ENCODE data around the gene BEST2.
"Not testable (repeated sequence)": the region's sequence is repeated elsewhere in the genome, so short reads cannot be mapped to it uniquely, and the experiment has no call there.

BEST2 gene

DNA sequence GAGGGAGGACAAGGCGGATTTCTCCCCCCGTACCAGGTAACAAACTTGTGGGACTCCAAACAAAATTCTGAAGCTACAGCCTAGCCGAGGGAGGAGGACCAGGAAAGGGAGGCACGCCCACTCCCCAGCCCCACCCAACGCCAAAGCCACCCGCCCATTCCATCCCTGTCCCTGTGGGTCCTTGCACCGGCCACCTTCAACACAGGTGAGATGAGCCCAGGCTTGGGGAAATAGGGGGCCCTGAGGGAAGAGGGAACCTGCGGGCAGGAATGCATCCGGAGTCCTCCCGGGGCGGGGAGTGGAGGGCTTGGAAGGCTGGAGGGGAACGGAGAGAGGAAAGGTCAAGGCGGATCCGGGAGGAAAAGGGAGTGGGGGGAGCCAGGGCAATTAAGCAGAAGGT lies at the start of gene BEST2:
Gene BEST2 (plus strand): TSS at position 157 of the 400 bp plus-strand sequence. CDS start 802 bp downstream, outside the sequence.
- no peak for DNase-seq

DNA sequence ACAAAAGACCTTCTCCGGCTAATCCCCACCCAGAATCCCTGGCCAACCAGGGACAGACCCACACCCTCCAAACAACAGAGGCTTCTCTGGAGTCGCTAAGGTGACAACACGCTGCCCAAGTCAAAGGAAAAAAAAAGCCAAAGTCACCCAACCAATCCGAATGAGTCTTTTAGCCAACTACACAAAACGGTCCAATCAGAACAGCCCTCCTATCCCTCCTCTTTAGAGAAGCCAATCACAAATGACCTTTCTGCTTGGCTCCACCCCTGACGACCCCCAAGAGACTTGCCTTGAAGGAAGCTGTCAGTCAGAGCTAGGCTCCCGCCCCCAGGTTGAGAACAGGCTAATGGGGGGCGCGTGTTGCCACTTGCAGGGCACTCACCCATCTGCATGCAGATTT lies 48.5 kb upstream of the BEST2 start:
- no peak for DNase-seq

DNA sequence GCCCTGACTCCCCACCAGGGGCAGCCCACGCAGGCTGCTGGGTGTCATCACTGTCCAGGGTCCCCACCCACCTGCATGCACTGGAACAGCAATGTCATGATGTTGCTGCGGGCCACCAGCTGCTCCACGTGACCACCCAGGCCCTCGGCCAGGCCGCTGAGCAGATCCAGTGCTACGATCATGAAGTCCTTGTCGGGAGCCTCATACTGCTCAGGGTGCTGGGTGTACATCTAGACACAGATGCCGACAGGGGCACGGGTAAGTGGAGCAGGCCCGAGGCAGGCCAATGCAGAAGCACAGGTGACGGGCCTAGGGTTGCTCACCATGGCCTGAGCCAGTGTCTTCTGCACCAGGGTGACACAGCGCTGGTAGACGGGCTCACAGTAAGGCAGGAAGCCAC lies 46.4 kb upstream of the BEST2 start:
- DNase-seq: no peak

DNA sequence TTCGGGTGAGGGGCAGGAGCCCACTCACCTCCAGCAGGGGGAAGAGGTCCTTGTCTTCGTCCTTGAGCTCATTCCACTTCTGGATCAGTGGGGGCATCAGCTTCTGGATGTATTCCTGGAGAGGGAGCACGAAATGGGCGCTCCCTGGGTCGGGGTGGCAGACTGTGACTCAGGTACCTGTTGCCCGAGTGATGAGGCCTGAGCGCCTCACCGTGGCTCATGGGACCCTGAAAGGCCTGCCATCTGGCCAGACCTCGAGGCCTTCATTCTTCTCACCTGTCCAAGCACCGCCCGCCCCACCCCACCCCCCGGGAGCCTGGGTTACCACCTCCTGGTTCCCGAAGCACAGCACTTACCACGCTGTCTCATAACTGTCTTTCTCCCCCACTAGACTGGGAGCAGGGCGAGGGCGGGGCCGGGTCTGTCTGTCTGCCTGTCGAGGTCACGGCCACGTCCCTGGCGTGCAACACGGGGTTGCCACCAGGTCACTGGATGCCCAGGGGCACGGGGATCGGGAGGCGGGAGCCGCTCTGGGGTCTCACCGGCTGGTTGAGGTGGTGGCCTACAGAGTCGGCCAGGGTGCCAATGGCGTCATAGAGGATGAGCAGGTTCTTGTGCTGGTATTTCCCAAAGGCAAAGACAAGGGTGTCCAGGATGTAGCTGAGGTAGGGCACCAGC lies 45.8 kb upstream of the BEST2 start:
- DNase-seq: no peak

DNA sequence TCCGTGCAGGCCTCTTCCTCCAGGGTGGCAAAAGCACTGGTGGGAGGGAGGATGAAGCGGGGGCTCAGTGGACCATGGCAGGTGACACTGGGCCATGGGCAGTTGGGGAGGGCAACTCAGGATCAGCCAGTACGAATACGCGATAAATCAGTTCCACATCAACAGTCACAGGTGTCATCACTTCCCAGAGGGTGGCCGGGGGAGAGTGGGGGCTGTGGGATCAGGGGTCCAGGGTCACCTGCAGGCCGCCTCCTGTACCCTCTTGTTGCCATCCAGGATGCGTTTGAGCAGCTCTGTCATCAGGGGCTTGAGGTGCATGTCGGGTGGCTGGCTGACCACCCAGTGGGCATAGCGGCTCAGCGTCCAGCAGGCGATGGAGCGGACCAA lies 45.3 kb upstream of the BEST2 start:
- DNase-seq: no peak

DNA sequence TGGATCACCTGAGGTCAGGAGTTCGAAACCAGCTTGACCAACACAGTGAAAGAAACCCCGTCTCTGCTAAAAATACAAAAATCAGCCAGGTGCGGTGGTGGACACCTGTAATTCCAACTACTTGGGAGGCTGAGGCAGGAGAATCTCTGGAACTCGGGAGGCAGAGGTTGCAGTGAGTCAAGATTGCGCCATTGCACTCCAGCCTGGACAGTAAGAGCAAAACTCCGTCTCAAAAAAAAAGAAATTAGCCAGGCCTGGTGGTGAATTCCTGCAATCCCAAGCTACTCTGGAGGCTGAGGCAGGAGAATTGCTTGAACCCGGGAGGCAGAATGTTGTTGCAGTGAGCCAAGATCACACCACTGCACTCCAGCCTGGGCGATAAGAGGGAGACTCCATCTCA lies 43.0 kb upstream of the BEST2 start:
- no peak for DNase-seq

DNA sequence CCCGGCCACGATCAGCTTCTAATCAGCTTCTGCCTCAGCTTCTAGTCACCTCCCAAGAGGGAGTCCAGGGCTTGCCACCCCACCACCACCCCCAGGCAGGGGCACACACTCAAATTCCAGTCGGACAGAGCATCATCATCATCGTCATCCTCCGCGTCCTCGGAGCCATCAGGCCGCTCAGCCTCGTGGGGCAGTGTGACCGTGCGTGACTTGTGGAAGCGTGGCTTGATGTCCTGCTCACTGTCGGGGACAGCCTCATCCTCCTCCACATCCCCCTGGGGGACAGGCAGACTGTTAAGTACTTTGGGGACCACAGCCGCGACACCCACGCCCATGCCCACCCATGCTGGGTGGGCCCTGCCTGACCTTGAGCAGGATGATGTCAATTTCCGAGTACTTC lies 40.4 kb upstream of the BEST2 start:
- DNase-seq: no peak

DNA sequence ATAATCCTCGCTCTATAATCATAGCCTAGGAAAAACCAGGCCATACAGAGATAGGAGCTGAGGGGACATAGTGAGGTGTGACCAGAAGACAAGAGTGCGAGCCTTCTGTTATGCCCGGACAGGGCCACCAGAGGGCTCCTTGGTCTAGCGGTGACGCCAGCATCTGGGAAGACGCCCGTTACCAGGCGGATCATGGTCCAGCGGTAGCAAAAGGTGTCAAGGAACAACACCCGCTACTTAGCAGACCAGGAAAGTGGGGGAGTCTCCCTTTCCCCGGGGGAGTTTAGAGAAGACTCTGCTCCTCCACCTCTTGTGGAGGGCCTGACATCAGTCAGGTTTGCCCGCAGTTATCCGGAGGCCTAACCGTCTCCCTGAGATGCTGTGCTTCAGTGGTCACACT lies 39.5 kb upstream of the BEST2 start:
- not testable (repeated sequence) for DNase-seq

DNA sequence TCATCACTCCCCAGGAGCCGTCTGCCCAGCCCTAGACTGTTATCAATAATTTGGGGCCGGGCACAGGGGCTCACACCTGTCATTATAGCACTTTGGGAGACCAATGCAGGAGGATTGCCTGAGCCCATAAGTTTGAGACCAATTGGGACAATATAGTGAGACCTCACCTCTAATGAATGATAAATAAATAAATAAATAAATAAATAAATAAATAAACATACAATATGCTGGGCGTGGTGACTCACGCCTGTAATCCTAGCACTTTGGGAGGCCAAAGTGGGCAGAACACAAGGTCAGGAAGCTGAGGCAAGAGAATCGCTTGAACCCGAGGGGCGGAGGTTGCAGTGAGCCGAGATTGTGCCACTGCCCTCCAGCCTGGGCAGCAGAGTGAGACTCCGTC lies 38.3 kb upstream of the BEST2 start:
- not testable (repeated sequence) for DNase-seq

DNA sequence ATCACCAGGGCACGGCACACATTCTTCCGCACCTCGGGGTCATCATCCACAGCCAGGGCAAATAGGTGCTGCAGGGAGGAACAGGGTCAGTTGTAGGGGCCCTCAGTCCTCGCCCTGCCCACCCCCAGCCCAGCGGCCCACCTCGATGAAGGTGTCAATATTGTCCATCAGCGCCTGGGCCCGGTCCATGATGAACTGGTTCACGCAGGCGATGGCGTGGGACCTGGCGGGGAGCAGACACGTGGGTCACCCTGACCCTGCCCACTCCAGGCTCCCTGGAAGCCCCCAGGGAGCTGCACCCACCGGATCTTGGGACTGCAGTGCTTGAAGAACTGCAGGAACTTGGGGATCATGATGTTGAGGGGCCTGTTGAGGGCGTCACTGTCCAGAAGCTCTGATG lies 36.5 kb upstream of the BEST2 start:
- no peak for DNase-seq

DNA sequence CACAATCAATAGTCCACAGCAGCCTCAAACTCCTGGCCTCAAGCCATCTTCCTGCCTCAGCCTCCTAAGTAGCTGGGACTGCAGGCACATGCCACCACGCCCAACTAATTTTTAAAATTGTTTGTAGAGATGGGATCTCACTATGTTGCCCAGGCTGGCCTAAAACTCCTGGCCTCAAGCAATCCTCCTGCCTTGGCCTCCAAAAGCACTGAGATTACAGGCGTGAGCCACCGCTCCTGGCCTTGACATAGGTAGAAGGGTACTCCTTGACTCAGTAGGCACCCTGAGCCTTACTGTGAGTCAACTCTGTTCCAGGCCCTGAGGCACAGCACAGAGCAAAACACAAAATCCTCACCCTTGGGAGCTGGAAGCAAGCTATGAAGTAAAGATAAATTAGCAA lies 35.7 kb upstream of the BEST2 start:
- no peak for DNase-seq

DNA sequence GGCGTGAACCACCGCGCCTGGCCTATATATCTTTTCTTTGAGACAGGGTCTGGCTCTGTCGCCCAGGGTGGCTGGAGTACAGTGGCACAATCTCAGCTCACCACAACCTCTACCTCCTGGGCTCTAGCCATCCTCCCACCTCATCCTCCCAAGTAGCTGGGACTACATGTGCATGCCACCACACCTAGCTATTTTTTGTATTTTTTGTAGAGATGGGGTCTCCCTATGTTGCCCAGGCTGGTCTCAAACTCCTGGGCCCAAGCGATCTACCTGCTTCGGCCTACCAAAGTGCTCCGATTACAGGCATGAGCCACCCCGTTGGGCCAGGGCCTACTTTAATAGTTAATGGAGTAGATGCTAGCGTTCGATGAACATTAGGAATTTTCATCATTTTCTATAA lies 31.3 kb upstream of the BEST2 start:
- DNase-seq: no peak

DNA sequence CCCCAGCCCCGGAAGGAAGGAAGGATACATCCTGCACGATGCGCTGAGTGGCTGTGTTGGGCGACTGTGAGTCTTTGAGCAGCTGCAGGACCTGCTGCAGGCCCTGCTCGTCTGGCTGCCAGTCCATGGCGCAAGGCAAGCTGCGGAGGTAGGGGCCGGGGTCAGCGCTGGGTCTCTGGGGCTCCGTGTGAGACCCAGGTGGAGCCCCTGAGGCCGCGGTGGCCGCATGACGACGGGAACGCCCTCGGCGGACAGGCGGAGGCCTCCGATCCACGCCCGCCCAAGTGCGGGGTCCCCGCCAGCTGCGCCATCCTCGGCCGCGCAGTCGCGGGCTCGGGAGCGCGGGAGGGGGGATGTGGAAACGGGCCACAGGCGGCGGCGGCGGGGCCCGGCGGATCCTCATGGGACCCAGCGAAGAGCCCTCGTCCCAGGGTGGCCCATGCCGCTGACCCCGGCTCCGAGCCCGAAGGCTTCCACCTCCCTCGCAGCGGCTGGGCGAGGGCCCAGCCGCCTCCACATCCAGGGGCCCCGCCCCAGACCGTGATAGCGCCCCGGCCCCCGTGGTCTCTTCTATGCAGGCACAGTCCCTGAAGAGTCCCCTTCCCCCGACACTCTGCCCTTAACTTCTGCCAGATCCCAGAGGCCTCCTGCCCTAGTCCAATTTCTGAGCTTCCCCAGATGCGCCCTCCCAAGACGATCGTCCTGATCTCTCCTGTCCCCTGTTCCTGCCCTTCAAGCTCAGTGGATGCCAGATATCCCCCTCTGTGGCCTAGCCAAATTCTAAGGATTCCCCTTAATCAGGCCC lies 30.5 kb upstream of the BEST2 start:
- DNase-seq: no peak

DNA sequence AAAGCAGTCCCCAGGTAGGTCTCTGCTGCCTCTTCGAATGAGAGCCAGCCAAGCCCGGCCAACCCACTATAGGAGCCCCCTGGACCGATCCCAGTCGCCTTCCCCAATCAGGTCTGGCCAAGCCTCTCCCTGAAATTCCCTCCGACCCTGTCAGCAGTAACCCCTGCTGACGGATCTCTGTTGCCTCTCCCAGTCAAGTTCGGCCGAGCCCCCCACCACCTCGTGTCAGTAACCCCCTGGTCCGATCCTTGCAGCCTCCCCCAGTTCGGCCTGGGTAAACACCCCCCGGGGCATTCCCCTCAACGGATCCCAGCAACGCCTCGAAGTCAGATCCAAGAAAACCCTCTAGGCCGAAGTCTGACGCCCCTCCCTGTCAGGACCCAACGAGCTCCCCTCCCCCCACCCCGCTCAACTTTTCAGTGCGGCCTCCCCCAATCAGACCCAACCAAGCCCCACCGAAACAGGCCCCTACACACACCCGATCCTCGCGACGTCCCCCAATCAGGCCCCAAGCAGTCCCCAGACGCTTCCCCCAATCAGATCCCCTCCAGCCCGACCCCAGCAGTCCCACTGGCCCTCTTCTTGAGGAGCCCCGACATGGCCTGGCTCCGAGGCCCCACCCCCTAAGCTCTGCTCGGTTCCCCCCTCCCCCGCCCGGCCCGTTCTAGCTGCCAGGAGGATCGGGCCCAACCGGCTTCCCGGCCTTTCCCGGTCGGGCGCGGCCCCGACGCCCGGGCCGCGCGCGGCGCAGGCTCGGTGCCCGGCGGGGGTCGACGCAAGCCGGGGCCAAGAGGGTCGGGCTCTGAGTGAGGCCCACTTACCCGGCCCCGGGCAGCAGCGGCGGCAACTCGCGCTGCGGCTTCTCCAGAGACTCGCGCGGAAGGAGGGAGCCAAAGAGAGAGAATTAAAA lies 29.7 kb upstream of the BEST2 start:
- DNase-seq: no peak

DNA sequence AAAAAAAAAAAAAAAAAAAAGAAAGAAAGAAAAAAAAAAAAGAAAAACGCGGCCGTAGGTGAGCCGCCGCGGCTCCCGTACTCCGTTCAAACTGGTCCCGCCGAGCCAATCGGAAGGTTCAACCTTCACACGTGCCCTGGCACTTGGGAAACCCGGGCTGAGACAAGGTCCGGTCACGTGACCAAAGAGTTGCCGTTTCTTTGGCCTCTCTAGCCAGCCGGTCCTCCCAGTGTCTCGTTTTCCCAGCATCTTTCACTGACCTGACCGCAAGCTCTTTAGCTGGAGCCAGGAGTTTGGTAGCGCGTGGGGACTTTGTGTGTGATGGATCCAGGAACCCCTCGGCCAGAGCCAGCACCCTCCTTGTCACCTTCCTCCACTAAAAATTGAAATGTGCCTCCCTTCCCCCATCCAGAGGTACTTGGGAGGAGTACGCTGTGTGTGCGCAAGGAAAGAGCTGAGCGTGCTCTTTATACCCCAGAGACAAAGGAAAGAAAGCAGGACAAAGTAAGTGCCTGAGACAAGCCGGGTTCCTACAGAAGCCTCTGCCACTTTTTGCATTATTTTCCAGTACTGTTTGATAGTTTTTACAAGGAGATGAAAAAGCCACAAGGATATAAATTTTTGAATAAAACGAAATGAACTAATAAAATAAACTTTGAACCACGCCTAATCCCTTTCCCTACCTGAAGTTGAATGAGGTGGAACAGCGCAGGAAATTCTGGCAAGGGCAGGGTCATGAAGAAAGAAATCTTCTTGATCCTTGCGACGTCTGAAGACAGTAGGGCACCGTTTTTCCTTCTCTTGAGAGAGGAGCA lies 28.8 kb upstream of the BEST2 start:
- DNase-seq: peak; percentile 93

DNA sequence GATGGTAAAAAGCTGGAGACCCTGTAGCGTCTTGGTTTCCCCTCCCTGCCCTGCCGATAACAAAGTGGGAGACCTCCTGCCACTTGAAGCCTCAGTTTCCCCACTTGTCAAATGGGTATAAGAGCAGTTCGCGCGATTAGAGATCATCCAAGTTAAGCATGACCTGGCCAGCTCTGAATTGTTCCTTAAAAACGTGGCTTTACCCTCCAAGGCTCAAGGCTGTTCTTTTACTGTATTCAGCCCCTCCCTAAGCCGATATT lies 28.3 kb upstream of the BEST2 start:
- DNase-seq: no peak

DNA sequence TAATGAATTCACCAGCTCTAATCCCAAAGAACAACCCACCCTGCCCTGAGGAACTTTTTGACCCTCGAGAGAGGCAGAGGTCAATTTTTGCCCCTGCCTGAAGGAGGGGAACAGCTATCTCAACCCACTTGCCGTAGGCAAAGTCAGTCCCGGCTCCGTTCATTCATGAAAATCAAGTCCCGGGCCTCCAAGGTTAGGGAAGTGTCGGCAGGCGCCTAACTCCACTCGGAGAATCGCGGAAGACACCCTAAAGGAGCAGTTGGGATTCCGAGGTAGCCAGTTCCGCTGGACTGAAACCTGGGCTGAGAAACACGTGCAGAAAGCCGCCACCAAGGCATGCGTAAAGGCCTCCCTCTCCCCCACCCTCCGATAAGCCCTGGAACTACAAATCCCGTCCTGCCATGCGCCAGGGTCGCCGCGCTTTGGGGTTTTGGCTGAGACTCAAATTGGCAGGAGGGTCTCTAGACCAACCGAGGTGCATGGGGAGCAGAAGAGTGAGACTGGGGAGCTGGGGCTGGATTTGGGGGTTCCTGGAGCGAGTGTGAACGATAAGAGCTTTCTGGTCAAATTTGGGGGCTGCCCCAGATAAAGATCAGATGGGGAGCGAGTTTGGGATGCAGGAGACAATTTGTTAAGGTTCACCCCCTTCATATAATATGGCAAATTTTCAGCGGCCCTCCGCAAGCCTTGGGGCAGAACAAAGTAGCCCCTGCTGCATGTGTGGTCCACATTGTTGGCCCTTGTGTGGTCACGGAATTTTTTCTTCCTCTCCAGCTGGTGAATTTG lies 27.8 kb upstream of the BEST2 start, which contains the start of gene TNPO2:
Gene TNPO2 (minus strand): TSS at position 292 of the 786 bp plus-strand sequence. CDS start 2,955 bp downstream, outside the sequence.
- DNase-seq: peak; percentile 63

DNA sequence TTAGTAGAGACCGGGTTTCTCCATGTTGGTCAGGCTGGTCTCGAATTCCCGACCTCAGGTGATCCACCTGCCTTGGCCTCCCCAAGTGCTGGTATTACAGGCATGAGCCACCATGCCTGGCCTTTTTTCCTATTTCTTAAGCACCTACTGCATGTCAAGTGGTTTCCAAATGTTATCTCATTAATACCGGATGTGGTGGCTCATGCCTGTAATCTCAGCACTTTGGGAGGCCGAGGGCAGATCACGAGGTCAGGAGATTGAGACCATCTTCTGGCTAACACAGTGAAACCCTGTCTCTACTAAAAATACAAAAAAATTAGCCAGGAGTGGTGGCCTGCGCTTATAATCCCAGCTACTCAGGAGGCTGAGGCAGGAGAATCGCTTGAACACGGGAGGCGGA lies 26.0 kb upstream of the BEST2 start:
- DNase-seq: not testable (repeated sequence)

DNA sequence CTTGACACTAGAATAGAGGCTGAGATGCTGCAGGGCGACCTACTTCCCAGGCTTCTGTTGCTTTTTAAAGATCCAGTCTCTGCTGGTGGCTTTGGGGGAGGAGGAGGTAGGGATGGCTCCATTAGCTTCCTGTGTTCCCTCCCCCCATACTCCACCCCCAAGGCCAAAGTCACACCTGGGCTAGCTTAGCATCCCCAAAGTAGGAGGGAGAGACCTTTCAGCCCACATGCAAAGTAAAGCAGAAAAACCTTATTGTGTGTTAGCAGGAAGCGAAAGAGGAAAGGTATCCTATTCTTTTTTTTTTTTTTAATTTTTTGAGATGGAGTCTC lies 24.6 kb upstream of the BEST2 start:
- no peak for DNase-seq

DNA sequence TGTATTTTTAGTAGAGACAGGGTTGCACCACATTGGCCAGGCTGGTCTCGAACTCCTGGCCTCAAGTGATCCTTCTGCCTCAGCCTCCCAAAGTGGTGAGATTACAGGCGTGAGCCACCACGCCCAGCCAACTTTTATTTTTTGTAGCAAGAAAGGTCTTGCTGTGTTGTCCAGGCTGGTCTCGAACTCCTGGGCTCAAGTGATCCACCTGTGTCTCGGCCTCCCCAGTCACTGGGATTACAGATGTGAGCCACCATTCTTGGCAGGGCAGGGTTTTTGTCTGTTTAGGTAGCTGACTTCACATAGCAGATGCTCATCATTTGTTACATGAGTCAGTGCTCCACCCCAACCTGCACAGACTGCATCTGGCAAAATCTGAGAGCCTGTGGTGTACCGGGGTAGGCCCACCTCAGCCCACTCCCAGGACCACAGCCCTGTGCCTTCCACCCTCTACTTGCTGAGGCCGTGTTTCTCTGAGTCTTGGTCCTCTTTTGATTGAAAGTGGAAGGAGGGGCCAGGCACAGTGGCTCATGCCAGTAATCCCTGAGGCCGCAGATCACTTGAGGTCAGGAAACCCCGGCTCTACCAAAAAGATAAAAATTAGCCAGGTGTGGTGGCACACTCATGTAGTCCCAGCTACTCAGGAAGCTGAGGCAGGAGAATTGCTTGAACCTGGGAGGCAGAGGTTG lies 23.7 kb upstream of the BEST2 start:
- DNase-seq: no peak

DNA sequence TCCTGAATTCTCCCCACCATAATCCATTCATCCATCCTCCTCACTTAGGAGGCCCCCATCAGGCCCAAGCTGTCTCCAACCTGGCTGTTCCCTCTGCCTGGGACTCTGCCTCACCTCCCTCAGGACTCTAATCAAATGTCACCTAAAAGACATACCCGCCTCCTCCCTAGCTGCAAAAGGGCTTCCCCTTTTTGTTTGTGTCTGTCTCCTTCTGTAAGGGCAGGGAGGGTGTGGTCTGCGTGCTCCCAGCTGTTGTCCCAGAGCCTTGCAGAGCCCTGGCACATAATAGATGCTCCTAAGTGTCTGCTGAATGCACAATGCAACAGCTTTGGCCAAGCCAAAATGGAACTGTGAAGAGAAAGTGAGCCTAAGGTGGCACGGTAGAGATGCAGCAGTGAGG lies 21.5 kb upstream of the BEST2 start:
- DNase-seq: no peak

DNA sequence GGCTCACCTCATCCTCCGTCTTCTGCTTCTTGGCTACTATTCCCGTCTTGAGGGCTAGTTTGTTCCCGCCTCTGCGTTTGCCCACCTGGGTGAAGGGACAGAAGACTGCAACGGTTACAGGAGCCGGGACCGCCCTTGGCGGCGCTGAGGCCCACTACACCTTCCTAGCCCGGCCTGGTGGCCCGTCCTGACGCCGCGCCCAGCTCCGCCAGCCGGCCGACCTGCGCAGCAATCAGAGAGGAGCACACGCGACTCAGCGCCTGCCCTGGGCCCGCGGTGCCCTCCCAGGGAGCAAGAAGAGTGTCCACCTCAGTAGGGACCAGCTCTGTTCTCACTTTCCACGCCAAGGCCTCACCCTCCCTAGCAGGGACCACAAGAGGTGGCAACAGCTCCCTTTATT lies 20.3 kb upstream of the BEST2 start:
- DNase-seq: no peak

Data from GF-D8 (cell line).